Psoas muscle (tissue), 8 donors: ENCODE results near the gene MAPKAPK3. TPM values are rescaled to one million over a fixed set of nuclear protein-coding genes. Genes with fewer than 3 reads are reported as not detected.
A peak's percentile ranks its signal among the peaks of the same experiment; 100 is the strongest.

Experiments
- ATAC-seq, 4 donors: fragments of 200-7000 bp; cut with Tn5 transposase; one replicate each; pipeline ENCODE4 v1.9.1; 2020; ENCODE audit warnings: moderate library complexity in 3 of 4, mild to moderate bottlenecking in 2 of 4
- DNase-seq, 2 donors: peaks; one replicate each; pipeline ENCODE4 v3.0.0-alpha.2; 2020
- H3K27ac ChIP-seq: fragments of 200-600 bp; one replicate; pipeline ENCODE4 v1.8.0; 2022
- H3K27me3 ChIP-seq, 3 donors: fragments of 200-600 bp in 1 of 3; one replicate each; pipeline versions ENCODE4 v1.6.1 to v1.8.0; 2013 to 2022; ENCODE audit warnings: low read length in 2 of 3, mild to moderate bottlenecking in 2 of 3, moderate library complexity in 1 of 3; ENCODE audit not compliant: insufficient read depth in 3 of 3
- H3K36me3 ChIP-seq, 2 donors: fragments of 200-600 bp in 1 of 2; one replicate each; pipeline versions ENCODE4 v1.6.1 to v1.8.0; 2013 to 2022; ENCODE audit warnings: low read depth in 1 of 2, mild to moderate bottlenecking in 1 of 2, moderate library complexity in 1 of 2; ENCODE audit not compliant: insufficient read depth in 1 of 2
- H3K4me1 ChIP-seq: fragments of 200-600 bp; one replicate; pipeline ENCODE4 v1.8.0; 2022
- H3K4me3 ChIP-seq: fragments of 200-600 bp; one replicate; pipeline ENCODE4 v1.8.0; 2022; ENCODE audit warnings: mild to moderate bottlenecking
- H3K9me3 ChIP-seq: fragments of 200-600 bp; one replicate; pipeline ENCODE4 v1.8.0; 2022
- CTCF ChIP-seq: fragments of 200-600 bp; IDR thresholded peaks from one replicate; pipeline ENCODE4 v1.8.0; 2022; ENCODE audit warnings: antibody characterized with exemption
- WGBS, 3 donors: extraction: QIAGEN DNeasy Blood & Tissue Kit; methylation state at CpG; one replicate each; pipeline versions ENCODE4 v1.1.6 to v1.1.7; 2013; 5-methylcytosine and 5-hydroxymethylcytosine counted together
- intact Hi-C, 2 donors: fragments of 100-400 bp; cut with DNase I; formaldehyde crosslinking; loops; one replicate each; pipeline versions ENCODE4 v1.11.0 to v1.14.2; 2022
- polyA plus RNA-seq, 3 donors: library from polyadenylated mRNA; stranded (reverse); fragments of 200-250 nt; gene quantifications; one replicate each; pipeline ENCODE4 v1.2.3, GENCODE V29; 2013
- total RNA-seq, 4 donors: library from RNA; stranded (reverse); fragmentation: NEBNext Ultra II Directional in 2 of 4; extraction: Animal tissue kit (Norgen Biotek cat#: 25700) in 2 of 4; gene quantifications; one replicate each; pipeline versions ENCODE4 v1.2.1 to v1.2.4, GENCODE V29; 2021 to 2023
- donor health status: healthy with polysubstance abuse.
- donor health status: DM: no; HTN: no; CAD: no; lungs with moderate emphysema.
- donor health status: Bipolar disorder and iron deficiency.
- donor health status: healthy.
- donor health status: DM: yes; HTN: yes; CAD: no.
- donor health status: DM: no; HTN: no; CAD: no.
- donor health status: DM: no; HTN: no; CAD: no.
- donor health status: DM: yes; HTN: yes; CAD: no.

MAPKAPK3 gene
- total and polyA plus RNA-seq, 7 donors, result 88.2 to 409 (median 249) TPM

- TF ChIP-seq CTCF, result no peak
- Histone ChIP-seq H3K27ac (peak overlapping the region; percentile 91), H3K4me1 (peaks cover 58% of the 10 kb centered on the region), H3K9me3 (no peaks in the 10 kb centered on the region), H3K36me3 (peaks cover 11 to 25% of the 10 kb centered on the region in 2 donors), H3K4me3 (peak overlapping the region; percentile 89), H3K27me3 (no peaks in the 10 kb centered on the region)
- no peak for DNase-seq
- intact Hi-C loops, result loop anchor here in 1 of 2 donors (5.0 to 10.0 kb wide), 2 partner anchors 94 to 774 kb away; partner anchors contain the start of gene MANF
- no peak for ATAC-seq
- WGBS, 3 donors, result 5 to 9% (median 6%) methylated on average over 10 of the region's 10 CpGs
These were observed 5.9 kb upstream of the MAPKAPK3 start for GRCh38 chr3:50610992-50611463.

GRCh38 chr3:50611464-50612233 lies 5.3 kb upstream of the MAPKAPK3 start, which contains the start of gene CISH:
Gene CISH, minus strand, starts transcription at chr3:50611774. Its CDS starts 124 bp downstream, at chr3:50611650.
- peak; percentile 27 for TF ChIP-seq CTCF
- WGBS, 3 donors, result 0 to 1% (median 0%) methylated on average over 56 to 75 of the region's 75 CpGs
- Histone ChIP-seq H3K4me3 (peak within 1 kb of the TSS; percentile 89), H3K27me3 (no peaks in the 10 kb centered on the region), H3K4me1 (peaks cover 52% of the 10 kb centered on the region), H3K27ac (peak within 1 kb of the TSS; percentile 91), H3K36me3 (peaks cover 9 to 19% of the 10 kb centered on the region in 2 donors), H3K9me3 (no peaks in the 10 kb centered on the region)
- ATAC-seq (peak; percentile 77 to 82 (median 80)), DNase-seq (peak; percentile 98)
- intact Hi-C loops, result loop anchor here in 1 of 2 donors (5.0 to 10.0 kb wide), 2 partner anchors 94 to 773 kb away; partner anchors contain the start of gene MANF

- peak in 1 of 4 donors; percentile 18 for ATAC-seq
- H3K27ac ChIP-seq, result peak overlapping the region; percentile 91
These were observed 4.6 kb upstream of the MAPKAPK3 start for GRCh38 chr3:50612234-50612882.

More at GRCh38 chr3:50612234-50612882, 4.6 kb upstream of the MAPKAPK3 start:
- no peaks in the 10 kb centered on the region for H3K27me3 ChIP-seq
- H3K9me3 ChIP-seq, result no peaks in the 10 kb centered on the region
- whole genome bisulfite sequencing, 3 donors, result 6 to 11% (median 9%) methylated on average over 23 to 29 of the region's 29 CpGs
- peaks cover 8 to 12% of the 10 kb centered on the region in 2 donors for H3K36me3 ChIP-seq
- H3K4me3 ChIP-seq, result peak overlapping the region; percentile 89
- intact Hi-C loops, result loop anchor here in 1 of 2 donors (5.0 to 10.0 kb wide), 2 partner anchors 95 to 772 kb away; partner anchors contain the start of gene MANF
- peaks cover 45% of the 10 kb centered on the region for H3K4me1 ChIP-seq
- no peak for DNase-seq
- TF ChIP-seq CTCF, result no peak
